IPS-18c (cell line): Measurements from ENCODE around the gene CCNB1.
"Not testable (repeated sequence)": the region's sequence is repeated elsewhere in the genome, so short reads cannot be mapped to it uniquely, and the experiment has no call there.

ENCODE experiments used
- H3K4me3 ChIP-seq: 2 replicates; pipeline ENCODE4 v1.7.0; 2013; ENCODE audit warnings: low read depth, mild to moderate bottlenecking, low read length, moderate library complexity; ENCODE audit not compliant: insufficient read depth
- H3K9me3 ChIP-seq: one replicate; pipeline ENCODE4 v1.6.1; 2013; ENCODE audit warnings: mild to moderate bottlenecking, low read length, moderate library complexity; ENCODE audit not compliant: control insufficient read depth, insufficient read depth

The CCNB1 gene

DNA sequence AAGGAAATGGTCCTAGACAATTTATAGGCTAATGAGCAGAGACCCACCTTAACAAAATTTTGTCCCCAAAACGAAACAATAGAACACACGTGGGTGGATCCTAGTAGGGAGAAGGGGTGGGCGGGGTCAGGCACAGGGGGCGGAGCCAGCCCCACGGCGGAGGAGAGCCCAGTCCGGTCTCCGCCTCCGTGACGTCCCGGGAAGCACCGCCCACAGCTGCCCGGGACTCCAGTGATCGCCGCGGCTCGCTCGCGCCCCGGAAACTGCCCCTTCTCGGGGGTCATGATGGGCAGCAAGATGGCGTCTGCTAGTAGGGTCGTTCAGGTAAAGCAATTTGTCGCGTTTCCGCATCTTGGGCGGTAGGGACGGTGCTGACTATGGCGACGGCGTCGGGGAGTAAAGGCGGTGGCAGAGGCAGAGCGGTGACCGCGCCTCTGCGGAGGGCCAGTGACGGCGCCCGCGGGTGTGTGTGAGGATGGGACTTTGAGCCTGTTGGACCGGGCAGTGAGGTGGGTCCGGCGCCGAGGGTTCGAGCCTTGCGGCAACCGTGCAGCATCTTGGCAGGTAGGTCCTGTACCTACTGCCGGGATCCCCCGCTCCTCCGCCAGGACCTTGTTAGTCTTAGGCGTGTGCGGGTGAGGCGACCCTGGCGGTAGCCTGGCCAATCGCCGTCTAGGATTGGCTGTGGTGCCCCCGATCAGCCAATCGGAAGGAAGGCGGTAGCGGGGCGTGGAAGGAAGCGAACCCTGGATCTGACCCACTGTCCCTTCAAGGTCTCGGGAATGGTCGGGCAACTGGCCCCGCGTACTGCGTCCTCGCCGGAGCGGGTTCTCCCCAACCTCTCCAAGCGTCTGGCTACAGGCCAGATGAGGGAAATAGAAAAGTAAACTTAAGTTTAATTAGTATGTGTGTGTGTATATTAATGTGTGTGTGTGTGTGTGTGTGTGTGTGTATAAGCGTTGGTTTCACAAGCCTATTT lies 50.9 kb downstream of the CCNB1 start:
- H3K9me3 ChIP-seq: no peaks in the 10 kb centered on the region
- peak overlapping the region; percentile 97 for H3K4me3 ChIP-seq

DNA sequence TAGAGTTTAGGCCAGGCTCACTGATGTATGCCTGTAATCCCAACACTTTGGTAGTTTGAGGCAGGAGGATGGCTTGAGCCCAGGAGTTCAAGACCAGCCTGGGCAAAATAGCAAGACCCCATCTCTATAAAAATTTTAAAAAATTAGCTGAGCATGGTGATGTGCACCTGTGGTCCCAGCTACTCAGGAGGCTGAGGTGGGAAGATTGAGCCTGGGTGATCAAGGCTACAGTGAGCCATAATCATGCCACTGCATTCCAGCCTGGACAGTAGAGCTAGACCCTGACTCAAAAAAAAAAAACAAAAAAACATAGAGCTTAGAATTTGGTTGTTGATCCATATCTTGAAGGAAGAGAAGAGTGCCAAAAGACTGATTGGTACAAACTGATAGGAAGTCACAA lies 53.0 kb downstream of the CCNB1 start:
- Histone ChIP-seq H3K4me3 (no peak overlapping the region), H3K9me3 (no peaks in the 10 kb centered on the region)

DNA sequence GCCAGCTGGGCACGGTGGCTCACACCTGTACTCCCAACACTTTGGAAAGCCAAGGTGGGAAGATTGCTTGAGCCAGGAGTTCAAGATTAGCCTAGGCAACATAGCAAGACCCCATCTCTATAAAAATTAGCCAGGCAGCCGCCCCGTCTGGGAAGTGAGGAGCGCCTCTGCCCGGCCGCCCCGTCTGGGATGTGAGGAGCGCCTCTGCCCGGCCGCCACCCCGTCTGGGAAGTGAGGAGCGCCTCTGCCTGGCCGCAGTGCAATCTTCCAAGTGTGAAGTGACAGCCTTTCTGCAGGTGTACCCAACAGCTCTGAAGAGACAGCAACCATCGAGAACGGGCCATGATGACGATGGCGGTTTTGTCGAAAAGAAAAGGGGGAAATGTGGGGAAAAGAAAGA lies 53.4 kb downstream of the CCNB1 start:
- H3K9me3 ChIP-seq, H3K4me3 ChIP-seq: not testable (repeated sequence)

DNA sequence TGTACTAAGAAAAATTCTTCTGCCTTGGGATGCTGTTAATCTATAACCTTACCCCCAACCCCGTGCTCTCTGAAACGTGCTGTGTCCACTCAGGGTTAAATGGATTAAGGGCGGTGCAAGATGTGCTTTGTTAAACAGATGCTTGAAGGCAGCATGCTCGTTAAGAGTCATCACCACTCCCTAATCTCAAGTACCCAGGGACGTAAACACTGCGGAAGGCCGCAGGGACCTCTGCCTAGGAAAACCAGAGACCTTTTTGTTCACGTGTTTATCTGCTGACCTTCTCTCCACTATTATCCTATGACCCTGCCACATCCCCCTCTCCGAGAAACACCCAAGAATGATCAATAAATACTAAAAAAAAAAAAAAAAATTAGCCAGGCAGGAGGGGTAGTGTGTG lies 53.9 kb downstream of the CCNB1 start:
- not testable (repeated sequence) for H3K4me3 ChIP-seq, H3K9me3 ChIP-seq

DNA sequence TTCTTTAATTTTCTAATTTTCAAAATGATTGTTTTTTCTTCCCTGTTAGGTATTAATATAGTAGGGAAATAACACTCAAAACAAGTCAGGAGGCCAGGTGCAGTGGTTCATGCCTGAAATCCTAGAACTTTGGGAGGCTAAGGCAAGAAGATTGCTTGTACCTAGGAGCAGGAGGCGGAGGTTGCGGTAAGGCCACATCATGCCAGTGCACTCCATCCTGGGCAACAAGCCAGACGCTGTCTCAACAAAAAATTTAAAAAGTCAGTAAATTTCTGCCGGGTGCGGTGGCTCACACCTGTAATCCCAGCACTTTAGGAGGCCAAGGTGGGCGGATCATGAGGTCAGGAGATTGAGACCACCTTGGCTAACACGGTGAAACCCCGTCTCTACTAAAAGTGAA lies 57.6 kb downstream of the CCNB1 start:
- Histone ChIP-seq H3K9me3 (no peaks in the 10 kb centered on the region), H3K4me3 (no peak overlapping the region)

DNA sequence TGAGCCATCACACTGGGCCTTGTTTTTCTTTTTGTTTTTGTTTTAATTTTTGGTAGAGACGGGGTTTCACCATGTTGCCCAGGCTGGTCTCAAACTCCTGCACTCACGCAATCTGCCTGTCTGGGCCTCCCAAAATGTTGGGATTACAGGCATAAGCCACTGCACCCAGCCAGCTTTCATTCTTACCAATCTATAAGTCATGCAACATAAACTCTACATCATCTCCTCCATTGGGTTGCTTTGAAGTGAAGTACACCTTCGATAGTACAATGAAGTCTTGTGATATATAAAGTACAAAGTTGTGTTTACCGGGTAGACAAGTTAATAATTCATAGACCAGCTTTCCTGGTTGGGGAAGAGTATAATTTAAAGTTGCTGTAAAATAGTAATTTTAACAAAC lies 58.9 kb downstream of the CCNB1 start:
- H3K4me3 ChIP-seq: no peak overlapping the region

More for the DNA sequence above, 58.9 kb downstream of the CCNB1 start:
- H3K9me3 ChIP-seq: no peaks in the 10 kb centered on the region
